ENCODE results near the gene TIAM2.
"Not testable (repeated sequence)": the region's sequence is repeated elsewhere in the genome, so short reads cannot be mapped to it uniquely, and the experiment has no call there.

TIAM2 gene

GRCh38 chr6:155106456-155107115 lies 111.5 kb downstream of the TIAM2 start:
- DNase-seq = no peak

DNA sequence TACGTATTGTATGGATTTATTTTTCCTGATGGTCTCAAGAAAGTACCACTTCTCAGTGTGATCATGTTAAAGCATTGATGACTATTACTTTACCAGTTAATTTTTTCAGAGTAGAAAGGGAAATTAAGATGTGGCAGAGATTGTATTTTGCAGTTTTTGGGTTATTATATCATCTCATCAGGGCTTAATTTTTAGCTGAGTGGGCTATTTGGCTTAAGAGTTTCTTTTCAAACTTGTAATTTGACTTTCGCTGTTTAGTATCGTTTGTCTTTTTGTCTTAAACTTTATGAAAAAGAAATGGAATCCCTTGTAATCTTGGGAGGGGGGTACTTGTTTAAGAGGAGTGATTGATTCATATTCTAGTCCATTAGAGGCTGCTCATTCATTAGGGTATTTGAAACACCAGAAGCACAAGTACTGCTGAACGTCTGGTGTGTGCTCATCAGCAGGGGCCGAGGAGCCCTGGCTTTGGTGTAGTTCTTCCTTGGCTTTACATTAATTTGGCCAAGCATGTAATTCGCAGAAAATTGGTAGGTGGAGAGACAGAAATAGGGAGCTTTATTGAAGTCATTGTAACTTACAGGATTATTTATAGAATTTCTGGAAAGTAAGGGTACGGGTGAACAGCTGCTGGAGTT lies 112.4 kb downstream of the TIAM2 start:
- DNase-seq = no peak

DNA sequence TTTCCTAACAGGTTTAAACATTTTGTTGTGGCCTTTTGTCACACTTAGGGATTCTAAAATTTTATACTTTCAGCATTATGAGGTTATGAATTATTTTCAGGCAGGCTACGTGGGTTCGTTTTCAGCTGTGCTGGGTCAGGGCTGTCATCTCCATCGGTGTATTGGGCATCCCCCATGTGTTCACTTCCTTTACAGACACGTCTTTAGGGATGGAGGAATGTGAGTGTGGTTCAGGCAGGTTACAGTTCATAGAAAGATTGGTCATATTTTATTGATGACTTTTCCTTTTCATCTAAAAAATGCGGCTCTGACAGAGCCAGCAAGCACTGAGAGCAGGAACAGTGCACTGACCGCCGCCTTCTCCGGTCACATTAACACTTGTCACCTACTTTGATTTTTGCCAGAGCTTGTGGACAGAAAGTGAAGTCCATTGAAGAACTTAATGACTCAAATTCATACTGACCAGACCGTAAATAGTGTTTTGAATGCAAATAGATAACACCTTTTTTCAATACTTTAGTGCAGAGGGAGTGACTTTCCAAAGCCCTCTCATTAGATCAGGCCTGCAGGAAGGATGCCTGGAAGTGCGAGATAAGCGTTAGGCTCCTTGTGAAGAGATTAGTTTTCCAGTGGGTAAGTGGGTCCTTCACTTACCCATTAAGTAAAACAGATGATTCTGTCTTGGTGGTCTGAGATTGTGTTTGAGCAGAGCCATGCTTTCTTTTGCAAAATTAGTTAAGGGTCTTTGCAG lies 113.1 kb downstream of the TIAM2 start:
- no peak for DNase-seq

DNA sequence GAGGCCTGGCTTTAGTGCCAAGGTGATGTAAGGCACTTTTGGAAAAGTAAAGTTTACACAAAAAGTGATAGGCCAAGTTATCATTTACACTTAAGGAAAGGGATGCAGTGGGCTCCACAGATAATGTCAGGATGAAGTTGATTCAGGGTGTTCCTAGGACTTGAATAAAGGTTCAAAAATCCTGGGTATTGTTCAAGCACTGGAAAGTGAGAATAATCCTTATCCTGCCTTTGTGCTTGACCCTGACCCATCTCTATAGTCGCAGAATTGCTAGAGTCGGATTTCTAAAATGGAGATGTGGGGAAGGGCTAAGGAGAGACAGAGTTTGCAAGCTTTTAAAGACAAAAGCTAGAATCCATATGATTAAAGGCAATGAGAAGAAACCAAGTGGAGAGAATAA lies 115.6 kb downstream of the TIAM2 start:
- DNase-seq = no peak

GRCh38 chr6:155112757-155113156 lies 117.6 kb downstream of the TIAM2 start:
- DNase-seq = no peak

GRCh38 chr6:155115893-155116570 lies 120.9 kb downstream of the TIAM2 start:
- no peak for DNase-seq

DNA sequence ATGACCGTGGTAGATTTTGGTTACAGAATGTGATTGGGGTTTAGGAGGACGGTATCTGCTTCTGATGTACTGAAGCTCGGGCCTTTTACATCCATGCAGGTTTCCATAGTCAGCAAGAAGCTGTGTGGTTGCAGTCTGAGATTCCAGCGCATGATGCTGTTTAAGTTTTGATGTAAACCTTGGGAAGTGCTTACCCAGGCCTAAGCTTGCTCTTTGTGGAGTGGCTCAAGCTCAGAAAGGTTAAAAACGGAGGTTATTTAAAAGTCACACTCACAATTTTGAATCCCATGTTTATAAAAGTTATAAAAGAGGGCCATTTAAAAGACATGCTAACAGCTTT lies 121.4 kb downstream of the TIAM2 start:
- DNase-seq = no peak

GRCh38 chr6:155117256-155117655 lies 122.1 kb downstream of the TIAM2 start:
- DNase-seq = no peak

DNA sequence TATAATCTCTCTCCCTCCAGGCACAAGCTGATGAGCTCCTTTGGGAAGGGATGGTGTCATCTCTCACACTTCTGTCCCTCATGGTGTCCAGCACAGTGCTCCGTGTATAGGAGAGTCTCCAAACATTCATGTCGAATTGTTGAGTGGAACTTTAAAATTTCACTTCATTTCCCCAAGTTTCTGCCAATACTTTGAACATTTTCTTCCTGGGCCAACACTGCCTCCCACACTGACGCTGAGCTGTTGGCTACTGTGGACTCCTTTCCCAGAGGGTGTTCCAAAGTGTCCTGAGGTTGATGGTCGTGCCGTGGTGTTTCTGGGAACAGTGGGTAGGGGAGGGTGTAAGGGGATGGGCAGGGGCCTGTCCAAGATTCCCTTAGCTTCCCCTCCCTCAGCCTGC lies 122.7 kb downstream of the TIAM2 start:
- no peak for DNase-seq

DNA sequence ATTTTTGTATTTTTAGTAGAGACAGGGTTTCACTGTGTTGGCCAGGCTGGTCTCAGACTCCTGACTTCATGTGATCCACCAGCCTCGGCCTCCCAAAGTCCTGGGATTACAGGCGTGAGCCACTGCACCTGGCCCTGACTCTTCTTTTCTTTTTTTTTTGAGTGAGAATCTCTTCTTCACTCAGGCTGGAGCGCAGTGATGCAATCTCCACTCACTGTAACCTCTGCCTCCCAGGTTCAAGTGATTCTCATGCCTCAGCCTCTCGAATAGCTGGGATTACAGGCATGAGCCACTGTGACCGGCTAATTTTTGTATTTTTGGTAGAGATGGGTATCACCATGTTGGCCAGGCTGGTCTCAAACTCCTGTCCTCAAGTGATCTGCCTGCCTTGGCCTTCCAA lies 124.1 kb downstream of the TIAM2 start:
- DNase-seq = not testable (repeated sequence)

GRCh38 chr6:155120034-155120433 lies 124.9 kb downstream of the TIAM2 start:
- DNase-seq = no peak

GRCh38 chr6:155121294-155121693 lies 126.2 kb downstream of the TIAM2 start:
- DNase-seq = no peak

GRCh38 chr6:155121699-155122098 lies 126.6 kb downstream of the TIAM2 start:
- no peak for DNase-seq

DNA sequence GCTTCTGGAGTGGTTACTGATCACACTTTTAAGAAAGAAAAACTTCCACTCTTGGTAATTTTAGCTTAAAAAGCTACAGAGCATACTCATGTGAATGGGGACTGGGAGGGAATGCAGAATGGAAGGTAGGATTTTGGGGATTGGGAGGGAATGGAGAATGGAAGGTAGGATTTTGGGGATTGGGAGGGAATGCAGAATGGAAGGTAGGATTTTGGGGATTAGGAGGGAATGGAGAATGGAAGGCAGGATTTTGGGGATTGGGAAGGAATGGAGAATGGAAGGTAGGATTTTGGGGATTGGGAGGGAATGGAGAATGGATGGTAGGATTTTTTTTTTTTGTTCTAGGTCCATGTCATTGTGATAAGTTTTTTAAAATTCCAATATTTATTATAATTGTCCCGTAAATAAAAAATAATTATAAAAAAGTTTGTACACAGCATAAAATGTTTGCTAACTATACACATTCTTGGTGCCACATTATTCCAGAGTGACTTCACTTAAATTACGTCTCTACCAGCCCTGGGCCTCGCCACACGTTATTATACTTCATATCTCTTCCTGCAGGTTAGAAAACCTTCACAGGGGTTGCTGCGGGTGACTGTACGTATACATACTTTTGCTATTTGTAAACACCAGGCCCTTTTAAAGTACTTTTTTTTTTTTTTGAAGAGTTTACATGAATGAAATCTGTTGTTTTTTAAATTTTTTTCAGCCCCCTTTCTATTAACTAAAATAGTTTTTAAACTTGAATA lies 127.3 kb downstream of the TIAM2 start:
- DNase-seq = no peak

DNA sequence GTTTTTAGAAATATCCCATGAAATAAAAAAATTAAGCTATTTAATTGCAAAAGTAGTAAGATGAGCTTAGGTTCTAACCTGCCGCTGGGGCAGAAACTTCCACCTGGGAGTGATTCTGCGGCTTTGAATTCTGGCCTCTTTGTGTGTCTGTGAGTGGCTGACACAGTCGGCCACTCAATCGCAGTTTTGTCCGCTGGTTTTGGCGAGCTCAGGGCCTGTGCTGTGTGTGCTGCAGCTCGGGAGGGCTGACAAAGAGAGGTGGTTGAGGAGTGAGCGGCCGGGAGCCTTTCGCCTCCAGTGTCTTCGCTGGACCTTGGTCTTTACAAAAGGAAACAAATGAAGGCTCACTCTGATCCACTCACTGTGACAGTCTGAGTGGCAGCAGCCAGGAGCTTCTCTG lies 128.4 kb downstream of the TIAM2 start:
- no peak for DNase-seq

DNA sequence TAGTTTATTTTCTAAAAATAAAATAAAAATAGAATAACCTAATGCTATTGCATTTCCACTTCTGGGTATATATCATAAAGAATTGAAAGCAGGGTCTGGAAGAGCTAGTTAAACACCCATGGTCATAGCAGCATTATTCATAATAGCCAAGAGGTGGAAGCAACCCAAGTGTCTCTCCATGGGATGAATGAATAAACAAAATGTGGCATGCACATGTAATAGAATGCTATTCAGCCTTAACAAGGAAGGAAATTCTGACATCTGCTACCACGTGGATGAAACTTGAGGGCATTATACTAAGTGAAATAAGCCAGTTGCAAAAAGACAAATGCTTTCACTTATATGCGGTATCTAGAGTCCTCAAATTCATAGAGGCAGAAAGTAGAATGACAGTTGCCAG lies 130.8 kb downstream of the TIAM2 start:
- DNase-seq = no peak

DNA sequence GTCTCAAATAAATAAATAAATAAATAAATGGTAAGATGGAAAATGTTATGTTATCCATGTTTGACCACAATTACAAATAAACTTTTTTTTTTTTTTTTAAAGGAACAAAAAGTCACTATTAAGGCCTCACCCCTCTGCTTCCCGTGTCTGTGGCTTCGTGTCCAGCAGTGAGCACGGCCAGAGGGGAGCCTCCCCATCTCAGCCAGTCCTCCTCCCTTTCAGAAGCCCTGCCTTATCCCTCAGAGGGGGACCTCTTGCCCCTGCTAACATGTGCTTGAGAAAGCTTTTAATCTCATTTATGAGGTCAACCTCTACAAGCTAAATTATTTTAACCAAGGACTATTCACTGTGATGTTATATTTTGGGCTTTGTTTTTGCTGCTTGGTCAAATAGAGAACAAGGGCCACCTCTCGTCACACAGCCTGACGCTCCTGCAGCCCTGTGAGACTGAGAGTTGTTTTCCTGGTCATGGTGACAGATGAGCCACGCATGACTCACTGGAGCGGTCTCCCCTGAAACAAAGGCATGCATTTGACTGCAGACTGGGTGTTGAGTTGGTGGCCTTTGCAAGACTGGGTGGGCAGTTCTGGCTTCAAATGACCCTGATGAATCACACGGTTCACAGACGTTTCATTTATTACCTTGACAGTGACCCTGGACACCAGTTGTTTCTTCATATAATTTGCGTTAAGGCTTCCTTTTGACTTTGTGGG lies 131.8 kb downstream of the TIAM2 start:
- no peak for DNase-seq

GRCh38 chr6:155128977-155129376 lies 133.9 kb downstream of the TIAM2 start:
- DNase-seq = no peak

- DNase-seq = no peak
Measured at GRCh38 chr6:155129744-155130143, 134.6 kb downstream of the TIAM2 start.

DNA sequence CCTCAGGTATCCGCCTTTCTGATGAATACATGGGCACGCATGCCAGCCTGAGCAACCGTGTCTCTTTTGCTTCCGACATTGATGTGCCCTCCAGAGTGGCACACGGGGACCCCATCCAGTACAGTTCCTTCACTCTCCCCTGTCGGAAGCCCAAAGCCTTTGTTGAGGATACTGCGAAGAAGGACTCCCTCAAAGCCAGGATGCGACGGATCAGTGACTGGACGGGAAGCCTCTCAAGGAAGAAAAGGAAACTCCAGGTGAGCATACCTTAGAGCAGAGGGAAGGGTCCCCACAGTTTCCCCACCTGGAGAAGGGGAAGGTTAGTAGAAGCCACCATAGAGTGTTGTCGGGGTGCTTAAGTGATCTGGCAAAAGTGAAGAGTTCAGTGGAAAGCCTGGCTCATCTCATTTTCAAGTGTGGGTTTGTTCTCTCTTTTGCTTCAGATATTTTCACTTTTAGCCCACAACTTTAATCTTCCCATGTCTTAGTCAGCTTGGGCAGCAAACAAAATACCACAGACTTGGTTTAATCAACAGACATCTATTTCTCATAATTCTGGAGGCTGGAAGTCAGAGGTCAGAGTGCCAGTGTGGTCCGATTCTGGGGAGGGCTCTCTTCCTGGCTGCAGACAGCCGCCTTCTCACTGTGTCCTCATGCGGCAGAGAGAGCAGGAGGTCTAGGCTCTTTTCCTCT lies 135.2 kb downstream of the TIAM2 start:
- no peak for DNase-seq

DNA sequence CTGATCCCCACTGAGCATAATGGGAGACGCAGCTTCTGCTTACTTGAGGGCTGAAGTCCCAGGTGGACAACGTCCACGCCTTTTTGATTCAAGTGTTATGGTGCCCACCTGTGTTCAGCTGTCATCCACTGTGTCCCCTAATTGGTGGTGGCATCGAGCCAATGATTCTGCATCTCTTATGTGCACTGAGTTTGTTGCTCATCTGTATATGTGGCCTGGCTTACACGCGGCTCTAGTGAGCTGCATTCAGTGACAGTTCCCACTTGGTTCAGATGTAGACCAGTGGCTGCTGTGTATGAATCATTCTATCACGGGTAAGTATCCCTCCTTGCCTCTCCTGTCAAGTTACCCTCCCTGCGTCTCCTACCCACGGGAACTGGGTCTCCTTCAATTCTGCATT lies 137.5 kb downstream of the TIAM2 start:
- DNase-seq = no peak

DNA sequence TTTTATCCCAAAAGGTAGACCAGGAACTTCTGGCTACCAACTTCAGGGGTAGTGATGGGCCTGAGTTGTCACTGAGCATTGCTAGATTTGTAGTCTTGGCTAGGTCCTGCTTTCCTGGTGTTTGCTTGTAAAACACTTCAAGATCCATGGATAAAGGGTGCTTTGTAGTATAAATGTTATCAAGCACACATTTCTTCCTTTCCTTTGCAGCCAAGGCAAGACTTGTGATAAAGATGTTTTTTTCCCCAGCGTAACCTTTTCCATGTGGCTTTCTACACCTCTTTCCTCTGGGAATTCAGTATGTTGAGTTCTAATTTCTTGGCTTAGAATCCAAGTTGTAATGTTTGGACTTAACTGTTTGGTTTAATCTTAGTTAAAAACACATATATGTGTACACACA lies 145.9 kb downstream of the TIAM2 start:
- no peak for DNase-seq

Measured in NCI-H774 (cell line).